ENCODE data around the gene ATG10.
"Not testable (repeated sequence)": the region's sequence is repeated elsewhere in the genome, so short reads cannot be mapped to it uniquely, and the experiment has no call there.

ATG10 gene

DNA sequence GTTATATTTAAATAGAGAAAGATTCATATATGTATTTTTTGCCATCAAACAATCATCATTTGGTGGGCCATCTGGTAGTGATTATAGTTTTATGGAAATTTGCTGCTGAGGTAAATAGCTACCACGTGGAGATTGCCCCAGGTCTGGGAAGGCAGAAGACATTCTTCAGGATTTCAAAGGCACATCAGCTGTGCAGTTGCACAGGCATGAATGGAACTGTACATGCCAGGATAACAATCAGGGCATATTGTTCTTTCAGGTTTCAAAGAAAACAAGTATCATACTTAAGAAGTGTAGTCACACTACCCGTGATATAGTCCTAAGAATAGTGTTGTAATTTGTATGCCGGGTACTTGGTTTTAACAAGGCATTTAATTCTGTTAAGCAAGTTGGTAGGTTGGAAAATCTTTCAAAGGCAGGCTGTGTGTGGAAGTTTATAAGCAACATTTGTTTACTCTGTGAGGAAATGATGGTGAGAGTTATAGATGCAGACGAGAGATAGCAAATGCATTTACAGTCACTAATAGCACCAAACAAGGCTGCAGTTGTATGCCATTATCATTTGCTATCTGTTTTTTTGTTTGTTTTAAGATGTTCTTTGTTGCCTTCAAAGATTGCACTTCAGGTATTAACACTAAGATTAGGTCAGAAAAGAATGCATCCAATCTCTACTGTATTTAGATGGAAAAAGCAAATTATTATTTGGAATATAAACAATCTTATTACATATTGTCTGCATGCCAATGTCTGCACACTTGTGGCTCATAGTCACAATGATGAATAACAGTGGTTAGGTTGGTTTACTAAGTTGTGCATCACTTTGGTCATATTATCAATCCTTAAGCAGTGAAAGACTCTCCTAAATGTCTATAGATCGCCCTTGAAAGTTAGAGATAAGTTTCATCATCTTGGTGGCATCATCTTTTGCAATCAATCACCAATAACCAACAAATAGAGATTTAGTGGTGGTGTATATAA is 251.1 kb downstream of the ATG10 start:
- DNase-seq (ENCODE audit: low read depth): peak; percentile 46

DNA sequence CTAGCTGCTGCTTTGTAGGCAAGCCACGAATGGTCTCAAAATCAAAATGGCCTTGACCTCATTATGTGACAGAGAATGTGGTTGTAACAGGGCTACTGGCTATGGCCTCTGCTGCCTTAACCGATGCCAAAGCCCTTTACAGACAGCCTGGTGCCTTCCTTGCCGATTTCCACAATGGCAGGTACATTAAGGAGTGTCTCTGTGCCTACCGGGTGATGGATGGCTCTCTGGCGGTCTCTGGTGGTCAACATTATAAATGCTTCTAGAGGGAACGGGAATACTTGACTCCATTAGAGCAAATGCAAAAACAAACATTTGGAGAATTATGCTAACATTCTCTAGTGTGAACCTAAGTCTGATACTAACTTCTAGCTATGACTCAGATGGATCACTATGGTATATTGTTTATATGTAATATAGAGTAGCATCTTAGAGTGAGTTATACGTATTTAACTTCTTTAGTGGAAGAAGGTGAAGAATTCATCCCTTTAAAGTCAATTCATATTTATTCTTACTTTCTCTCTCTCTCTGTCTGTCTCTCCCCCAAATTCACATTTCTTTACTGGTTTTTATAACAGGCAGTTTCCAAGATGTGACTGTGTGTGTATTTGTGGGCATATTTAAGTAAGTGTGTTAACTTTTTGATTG is 253.8 kb downstream of the ATG10 start:
- DNase-seq (ENCODE audit: low read depth): peak; percentile 30

GRCh38 chr5:82234885-82235284 is 263.1 kb downstream of the ATG10 start:
- no peak for DNase-seq (ENCODE audit: low read depth)

GRCh38 chr5:82244151-82244550 is 272.3 kb downstream of the ATG10 start:
- DNase-seq (ENCODE audit: low read depth): no peak

GRCh38 chr5:82244854-82245635 is 273.2 kb downstream of the ATG10 start:
- DNase-seq (ENCODE audit: low read depth): peak; percentile 8

DNA sequence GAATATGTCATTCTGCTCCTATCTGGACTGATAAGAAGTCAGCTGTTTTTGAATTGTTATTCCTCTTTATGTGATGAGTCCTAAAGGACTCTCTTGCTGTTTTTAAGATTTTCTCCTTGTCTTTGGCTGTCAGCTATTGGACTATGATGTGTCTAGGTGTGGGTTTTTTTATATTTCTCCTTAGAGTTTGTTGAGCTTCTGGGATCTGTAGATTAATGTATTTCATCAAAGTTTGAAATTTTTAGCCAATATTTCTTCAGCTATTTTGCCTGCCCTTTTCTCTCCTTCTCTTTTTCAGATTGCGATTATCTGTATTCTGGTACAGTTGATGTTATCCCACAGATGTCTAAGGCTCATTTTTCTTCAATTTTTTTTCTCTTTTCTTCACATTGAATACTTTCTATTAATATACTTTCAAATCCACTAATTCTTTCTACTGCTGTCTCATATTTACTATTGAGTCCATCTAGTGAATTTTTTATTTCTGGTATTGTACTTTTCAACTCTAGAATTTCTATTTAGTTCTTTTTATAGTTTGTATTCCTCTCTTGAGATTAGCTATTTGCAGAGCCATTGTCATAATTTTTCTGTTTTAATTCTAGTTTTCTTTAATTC is 275.2 kb downstream of the ATG10 start:
- DNase-seq (ENCODE audit: low read depth): no peak

DNA sequence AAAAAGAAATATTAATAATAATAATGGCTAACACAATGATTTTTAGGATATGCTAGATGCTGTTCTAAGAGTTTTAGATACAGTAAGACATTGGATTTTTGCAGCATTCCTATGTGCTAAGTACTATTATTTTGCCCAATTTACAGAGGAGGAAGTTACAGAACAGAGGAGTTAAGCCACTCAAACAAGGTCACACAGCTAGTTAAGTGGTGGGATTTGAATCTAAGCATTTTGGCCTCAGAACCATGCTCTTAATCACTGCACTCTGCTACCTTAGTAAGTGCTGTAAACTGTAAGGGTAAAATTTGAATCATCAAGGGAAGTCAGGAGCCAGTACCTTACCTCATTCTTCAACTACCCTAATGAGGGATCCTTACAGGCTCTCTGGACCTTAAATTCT is 280.9 kb downstream of the ATG10 start:
- DNase-seq (ENCODE audit: low read depth): no peak

DNA sequence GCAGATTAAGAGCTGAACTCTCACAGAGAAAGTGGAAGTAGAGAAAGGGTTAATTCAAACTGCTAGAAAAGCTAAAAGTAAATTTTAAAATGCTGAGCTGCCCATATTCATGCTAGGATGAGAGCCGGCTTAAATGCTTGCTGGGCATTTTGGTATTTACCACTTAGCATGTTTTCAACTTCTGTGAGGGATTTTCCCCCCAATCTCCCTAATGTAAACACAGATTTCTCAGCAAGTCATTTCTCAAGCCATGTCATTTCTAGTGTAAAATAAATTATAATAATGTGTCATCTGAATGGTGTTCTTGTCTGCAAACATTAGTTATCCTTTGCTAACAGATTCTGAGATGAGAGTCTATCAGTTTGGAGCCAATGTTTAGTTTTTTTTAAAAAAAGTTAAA is 284.0 kb downstream of the ATG10 start:
- no peak for DNase-seq (ENCODE audit: low read depth)

GRCh38 chr5:82257247-82257646 is 285.4 kb downstream of the ATG10 start:
- no peak for DNase-seq (ENCODE audit: low read depth)

DNA sequence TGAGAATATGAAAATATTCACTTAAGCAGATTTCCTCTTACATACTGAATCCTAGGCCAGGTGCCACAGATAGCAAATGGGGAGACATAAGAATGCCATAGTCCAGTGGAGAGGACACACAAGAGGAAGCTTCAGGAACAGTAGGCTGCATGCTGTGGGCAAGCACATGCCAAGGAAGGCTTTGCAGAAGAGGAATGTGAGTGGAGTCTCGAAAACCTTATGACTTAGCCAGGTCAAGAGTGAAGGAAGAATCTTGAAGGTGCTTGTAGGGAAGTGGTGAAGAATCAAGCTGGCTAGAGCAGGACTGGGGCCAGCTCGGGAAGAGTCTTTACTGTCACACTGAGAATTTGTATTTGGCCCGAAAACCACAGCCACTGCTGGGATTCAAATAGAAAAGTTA is 285.9 kb downstream of the ATG10 start:
- no peak for DNase-seq (ENCODE audit: low read depth)

DNA sequence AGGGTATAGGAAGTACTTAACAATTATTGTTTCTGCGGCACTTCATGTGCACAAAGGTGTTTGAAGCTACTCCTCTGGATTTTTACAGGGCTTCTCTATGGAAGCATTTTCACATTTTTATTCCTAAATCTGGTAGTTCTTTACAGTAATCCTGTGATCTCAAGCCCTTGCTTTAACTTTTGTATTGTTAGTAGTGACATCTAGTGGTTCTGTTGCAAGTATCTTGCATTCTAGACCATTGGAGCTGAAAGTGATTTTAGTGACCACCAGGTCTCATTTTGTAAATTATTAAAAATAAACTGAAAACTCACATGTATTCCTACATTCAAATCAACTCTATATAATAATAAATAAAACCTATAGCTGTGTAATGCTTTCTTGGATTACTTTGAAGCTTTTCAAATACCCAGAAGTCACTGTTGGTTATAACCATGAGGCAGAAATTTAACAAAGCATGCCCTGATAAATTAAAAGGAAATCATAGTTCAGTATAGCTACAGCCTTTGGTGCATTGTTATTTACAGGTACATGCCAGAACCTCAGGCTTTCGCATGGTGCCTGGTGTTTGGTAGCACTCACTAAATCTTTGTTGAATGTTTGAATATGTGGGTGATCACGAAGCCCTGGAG is 287.5 kb downstream of the ATG10 start:
- peak; percentile 21 for DNase-seq (ENCODE audit: low read depth)

DNA sequence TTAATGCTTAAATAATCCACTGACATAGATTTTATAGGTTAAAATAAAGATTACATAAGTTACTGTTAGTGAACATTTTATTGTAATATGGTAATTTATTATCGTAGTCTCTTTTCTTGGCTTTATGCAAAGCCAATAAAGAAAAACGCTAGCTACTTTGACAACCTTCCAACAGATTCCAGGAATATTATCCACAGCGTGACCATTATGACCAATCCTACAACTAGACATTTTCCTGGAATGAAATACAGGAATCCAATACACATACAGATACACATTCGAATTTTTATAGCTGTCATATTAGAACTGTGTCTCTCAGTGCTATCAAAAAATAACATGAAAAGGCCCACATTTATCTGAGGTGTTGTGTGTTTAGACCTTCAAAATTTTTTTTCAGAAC is 293.2 kb downstream of the ATG10 start:
- DNase-seq (ENCODE audit: low read depth): peak; percentile 32

- DNase-seq (ENCODE audit: low read depth): not testable (repeated sequence)
These were observed 295.6 kb downstream of the ATG10 start for GRCh38 chr5:82267297-82267933.

GRCh38 chr5:82269363-82269762 is 297.5 kb downstream of the ATG10 start:
- not testable (repeated sequence) for DNase-seq (ENCODE audit: low read depth)

- not testable (repeated sequence) for DNase-seq (ENCODE audit: low read depth)
These were observed 300.9 kb downstream of the ATG10 start for GRCh38 chr5:82272571-82273356.

DNA sequence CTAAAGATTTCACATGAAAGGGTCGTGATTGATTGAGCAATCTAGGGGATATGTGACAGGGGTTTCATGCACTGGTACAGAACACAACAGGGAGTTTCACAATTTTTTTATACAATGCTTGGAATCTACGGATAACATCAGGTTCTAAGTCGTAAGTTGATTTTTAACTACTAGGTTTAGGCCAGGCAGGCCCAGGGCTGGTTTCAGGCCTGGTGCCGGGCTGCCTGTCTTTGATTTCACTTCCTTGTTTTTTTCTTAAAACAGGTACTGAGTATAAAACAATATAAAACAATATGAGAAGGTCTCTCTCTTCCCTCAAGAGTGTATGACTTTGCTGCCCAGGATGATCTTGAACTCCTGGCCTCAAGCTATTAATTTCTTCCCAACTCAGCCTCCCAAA is 301.6 kb downstream of the ATG10 start:
- not testable (repeated sequence) for DNase-seq (ENCODE audit: low read depth)

GRCh38 chr5:82274343-82275211 is 302.8 kb downstream of the ATG10 start:
- no peak for DNase-seq (ENCODE audit: low read depth)

DNA sequence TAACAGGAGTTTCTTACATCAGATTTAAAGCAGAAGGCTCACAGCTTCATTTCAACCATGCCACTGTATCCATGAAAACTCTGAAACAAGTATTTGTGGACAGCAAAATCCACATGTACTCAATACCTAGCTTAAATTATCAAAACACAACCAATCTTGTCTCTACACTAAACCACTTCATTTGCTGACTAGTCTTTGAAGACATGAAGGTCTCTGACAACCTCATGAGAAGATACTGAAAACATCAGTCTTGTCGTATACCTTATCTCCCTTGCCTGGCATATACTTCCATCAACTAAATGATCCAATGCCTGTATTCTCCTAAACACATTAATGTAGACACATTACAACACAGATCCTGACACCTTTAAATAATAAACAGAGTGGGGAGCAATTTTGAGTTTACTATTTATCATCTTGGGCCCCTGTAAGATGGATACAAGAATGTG is 303.4 kb downstream of the ATG10 start:
- DNase-seq (ENCODE audit: low read depth): no peak
